ENCODE data around the gene LYRM2. TPM values are rescaled to one million over a fixed set of nuclear protein-coding genes. Genes with fewer than 3 reads are reported as not detected.

The LYRM2 gene
- total and polyA plus RNA-seq, 2 of the 8 experiments (the other 6 are each of a cell fraction or from before 2014, with no cell fraction given), result 7.3 to 25.7 TPM

GRCh38 chr6:89539779-89540178, 98.8 kb downstream of the LYRM2 start (continued):
- TF ChIP-seq YY1 (IDR thresholded peaks at IDR 0.05; ENCODE audit: low read depth, low read length), result no peak
- TF ChIP-seq BRCA1 (IDR thresholded peaks at IDR 0.05; ENCODE audit: low read depth, low read length), result no peak
- TF ChIP-seq MAX (IDR thresholded peaks at IDR 0.05), result no peak
